GM23338 (cell line): ENCODE data around the gene CFAP92. TPM values are rescaled to one million over a fixed set of nuclear protein-coding genes. Genes with fewer than 3 reads are reported as not detected.

Source experiments
- ATAC-seq: fragments of 200-7000 bp; cut with Tn5 transposase; 3 replicates; pipeline ENCODE4 v1.9.1; 2020
- DNase-seq: peaks from one replicate; pipeline ENCODE4 v3.0.0-alpha.2; 2015; ENCODE audit warnings: low spot score
- H2AFZ ChIP-seq: fragments of 200-600 bp; sonication (generic); 2 replicates; pipeline ENCODE4 v1.8.0; 2016; ENCODE audit warnings: antibody characterized with exemption, mild to moderate bottlenecking, moderate library complexity
- H3F3A ChIP-seq: fragments of 200-600 bp; sonication (generic); replicated peaks from 2 replicates; pipeline ENCODE4 v1.8.0; 2017; ENCODE audit warnings: antibody characterized with exemption, mixed run types, low read depth
- H3K27ac ChIP-seq: fragments of 200-600 bp; sonication (generic); 2 replicates; pipeline ENCODE4 v1.6.1; 2016; ENCODE audit warnings: low read depth
- H3K27me3 ChIP-seq: fragments of 200-600 bp; sonication (generic); 2 replicates; pipeline ENCODE4 v1.8.0; 2016; ENCODE audit warnings: mild to moderate bottlenecking, mixed run types, moderate library complexity; ENCODE audit not compliant: insufficient read depth
- H3K36me3 ChIP-seq: fragments of 200-600 bp; sonication (generic); 2 replicates; pipeline ENCODE4 v1.8.0; 2016; ENCODE audit warnings: mild to moderate bottlenecking; ENCODE audit not compliant: insufficient read depth
- H3K4me1 ChIP-seq: fragments of 200-600 bp; sonication (generic); 2 replicates; pipeline ENCODE4 v1.8.0; 2016; ENCODE audit warnings: mild to moderate bottlenecking, moderate library complexity; ENCODE audit not compliant: insufficient read depth
- H3K4me2 ChIP-seq: fragments of 200-600 bp; sonication (generic); 2 replicates; pipeline ENCODE4 v1.7.1; 2017; ENCODE audit warnings: mixed run types
- H3K4me3 ChIP-seq: fragments of 200-600 bp; sonication (generic); 2 replicates; pipeline ENCODE4 v1.6.1; 2016; ENCODE audit warnings: mixed run types
- H3K79me2 ChIP-seq: fragments of 200-600 bp; sonication (generic); replicated peaks from 2 replicates; pipeline ENCODE4 v1.8.0; 2017; ENCODE audit warnings: mild to moderate bottlenecking; ENCODE audit not compliant: insufficient read depth
- H3K9me2 ChIP-seq: fragments of 200-600 bp; sonication (generic); 2 replicates; pipeline ENCODE4 v1.8.0; 2017; ENCODE audit not compliant: insufficient read depth
- H4K20me1 ChIP-seq: fragments of 200-600 bp; sonication (generic); replicated peaks from 2 replicates; pipeline ENCODE4 v1.8.0; 2017; ENCODE audit warnings: mild to moderate bottlenecking; ENCODE audit not compliant: insufficient read depth
- H3K27ac Mint-ChIP-seq: 2 replicates; pipeline ENCODE4 v1.8.0; 2020; ENCODE audit warnings: inconsistent platforms, mild to moderate bottlenecking, moderate library complexity, mixed read lengths
- H3K27me3 Mint-ChIP-seq: 3 replicates; pipeline ENCODE4 v1.8.0; 2022; ENCODE audit warnings: low read depth, mild to moderate bottlenecking, moderate library complexity, mixed read lengths, inconsistent platforms; ENCODE audit not compliant: insufficient read depth, poor library complexity
- H3K36me3 Mint-ChIP-seq: 3 replicates; pipeline ENCODE4 v1.8.0; 2021; ENCODE audit warnings: low read depth, mild to moderate bottlenecking, inconsistent platforms, moderate library complexity, mixed read lengths
- H3K4me1 Mint-ChIP-seq: 3 replicates; pipeline ENCODE4 v1.8.0; 2020; ENCODE audit warnings: mild to moderate bottlenecking, inconsistent platforms, mixed read lengths
- H3K4me3 Mint-ChIP-seq: 3 replicates; pipeline ENCODE4 v1.8.0; 2021; ENCODE audit warnings: moderate library complexity, mild to moderate bottlenecking, inconsistent platforms, mixed read lengths
- H3K9me3 Mint-ChIP-seq: 3 replicates; pipeline ENCODE4 v1.8.0; 2020; ENCODE audit warnings: moderate library complexity, mild to moderate bottlenecking, inconsistent platforms, mixed read lengths
- CREB1 ChIP-seq: fragments of 250-450 bp; sonication (Bioruptor Pico); IDR thresholded peaks from 2 replicates; pipeline ENCODE4 v1.5.0; 2020; ENCODE audit warnings: low read depth, mild to moderate bottlenecking, moderate library complexity
- ETS1 ChIP-seq: IDR thresholded peaks from 2 replicates; pipeline ENCODE4 v1.6.1; 2016; ENCODE audit warnings: antibody characterized with exemption
- EZH2 ChIP-seq: fragments of 200-600 bp; sonication (generic); IDR thresholded peaks from one replicate; pipeline ENCODE4 v1.8.0; 2017; ENCODE audit warnings: antibody characterized with exemption, mild to moderate bottlenecking, low read depth; ENCODE audit not compliant: unreplicated experiment
- EZH2phosphoT487 ChIP-seq: fragments of 200-600 bp; sonication (generic); IDR thresholded peaks from one replicate; pipeline ENCODE4 v1.8.1; 2018; ENCODE audit warnings: antibody characterized with exemption; ENCODE audit not compliant: unreplicated experiment
- JUNB ChIP-seq: IDR thresholded peaks from one replicate; pipeline ENCODE4 v1.6.1; 2016; ENCODE audit warnings: antibody characterized with exemption; ENCODE audit not compliant: unreplicated experiment
- NANOG ChIP-seq: IDR thresholded peaks from 2 replicates; pipeline ENCODE4 v1.6.1; 2016; ENCODE audit warnings: antibody characterized with exemption, borderline replicate concordance
- POLR2AphosphoS5 ChIP-seq: IDR thresholded peaks from 2 replicates; pipeline ENCODE4 v1.6.1; 2016; ENCODE audit warnings: antibody characterized with exemption, low read depth
- STAT1 ChIP-seq: IDR thresholded peaks from one replicate; pipeline ENCODE4 v1.6.1; 2016; ENCODE audit warnings: antibody characterized with exemption; ENCODE audit not compliant: unreplicated experiment
- ZNF114 ChIP-seq: fragments of 250-450 bp; sonication (Bioruptor Pico); IDR thresholded peaks from 2 replicates; pipeline ENCODE4 v1.5.0; 2020; ENCODE audit warnings: mild to moderate bottlenecking, moderate library complexity
- ZNF331 ChIP-seq: fragments of 250-450 bp; sonication (Bioruptor Pico); IDR thresholded peaks from 2 replicates; pipeline ENCODE4 v1.5.0; 2020; ENCODE audit warnings: low read depth, mild to moderate bottlenecking, moderate library complexity
- polyA plus RNA-seq: library from polyadenylated mRNA; unstranded; fragments of >200 nt; fragmentation: Nextera tagmentation; extraction: Ambion mirVana; gene quantifications from 2 replicates; pipeline ENCODE4 v1.2.1, GENCODE V29; 2016
- total RNA-seq: library from RNA; depleted of rRNA; stranded (reverse); fragments of >200 nt; shearing (Covaris generic); gene quantifications from 2 replicates; pipeline ENCODE4 v1.2.3, GENCODE V29; 2014
- TF ChIP-seq, protein P1 (sequence below): IDR thresholded peaks from one replicate; pipeline ENCODE4 v1.6.1; 2018; ENCODE audit warnings: antibody characterized with exemption; ENCODE audit not compliant: unreplicated experiment
- TF ChIP-seq, protein P2 (sequence below): fragments of 250-450 bp; sonication (Bioruptor Pico); IDR thresholded peaks from 2 replicates; pipeline ENCODE4 v1.5.0; 2020; ENCODE audit warnings: mild to moderate bottlenecking, moderate library complexity
- TF ChIP-seq, protein P3 (sequence below), 2 experiments: fragments of 200-600 bp in 1 of 2; sonication (generic) in 1 of 2; conservative IDR thresholded peaks; 2 replicates each; pipeline versions ENCODE4 v1.5.1 to v1.6.1; 2016 to 2017; ENCODE audit warnings: antibody characterized with exemption in 2 of 2, low read depth in 2 of 2, mild to moderate bottlenecking in 2 of 2, moderate library complexity in 1 of 2

CFAP92 gene
- total and polyA plus RNA-seq, 2 experiments from 2014 or later: 1.6 to 2.3 TPM

- Histone ChIP-seq H3K36me3 (peaks cover 16% of the 10 kb centered on the region), H3K79me2 (no peaks in the 10 kb centered on the region), H3K9me2 (no peaks in the 10 kb centered on the region), H4K20me1 (no peaks in the 10 kb centered on the region; the same call in 1 of the 2 replicates), H3K4me2 (no peak overlapping the region), H2AFZ (no peak overlapping the region), H3K4me1 (no peaks in the 10 kb centered on the region), H3K4me3 (no peak overlapping the region), H3K27me3 (no peaks in the 10 kb centered on the region), H3K27ac (no peak overlapping the region), H3F3A (no peaks in the 10 kb centered on the region)
- Mint-ChIP-seq H3K4me3 (no peak overlapping the region), H3K27me3 (peaks cover 13% of the 10 kb centered on the region), H3K9me3 (peaks cover 75% of the 10 kb centered on the region), H3K4me1 (no peaks in the 10 kb centered on the region), H3K27ac (no peak overlapping the region), H3K36me3 (peaks cover 91% of the 10 kb centered on the region)
- TF ChIP-seq STAT1: no peak
- TF ChIP-seq EZH2: no peak
- TF ChIP-seq, protein P1, sequence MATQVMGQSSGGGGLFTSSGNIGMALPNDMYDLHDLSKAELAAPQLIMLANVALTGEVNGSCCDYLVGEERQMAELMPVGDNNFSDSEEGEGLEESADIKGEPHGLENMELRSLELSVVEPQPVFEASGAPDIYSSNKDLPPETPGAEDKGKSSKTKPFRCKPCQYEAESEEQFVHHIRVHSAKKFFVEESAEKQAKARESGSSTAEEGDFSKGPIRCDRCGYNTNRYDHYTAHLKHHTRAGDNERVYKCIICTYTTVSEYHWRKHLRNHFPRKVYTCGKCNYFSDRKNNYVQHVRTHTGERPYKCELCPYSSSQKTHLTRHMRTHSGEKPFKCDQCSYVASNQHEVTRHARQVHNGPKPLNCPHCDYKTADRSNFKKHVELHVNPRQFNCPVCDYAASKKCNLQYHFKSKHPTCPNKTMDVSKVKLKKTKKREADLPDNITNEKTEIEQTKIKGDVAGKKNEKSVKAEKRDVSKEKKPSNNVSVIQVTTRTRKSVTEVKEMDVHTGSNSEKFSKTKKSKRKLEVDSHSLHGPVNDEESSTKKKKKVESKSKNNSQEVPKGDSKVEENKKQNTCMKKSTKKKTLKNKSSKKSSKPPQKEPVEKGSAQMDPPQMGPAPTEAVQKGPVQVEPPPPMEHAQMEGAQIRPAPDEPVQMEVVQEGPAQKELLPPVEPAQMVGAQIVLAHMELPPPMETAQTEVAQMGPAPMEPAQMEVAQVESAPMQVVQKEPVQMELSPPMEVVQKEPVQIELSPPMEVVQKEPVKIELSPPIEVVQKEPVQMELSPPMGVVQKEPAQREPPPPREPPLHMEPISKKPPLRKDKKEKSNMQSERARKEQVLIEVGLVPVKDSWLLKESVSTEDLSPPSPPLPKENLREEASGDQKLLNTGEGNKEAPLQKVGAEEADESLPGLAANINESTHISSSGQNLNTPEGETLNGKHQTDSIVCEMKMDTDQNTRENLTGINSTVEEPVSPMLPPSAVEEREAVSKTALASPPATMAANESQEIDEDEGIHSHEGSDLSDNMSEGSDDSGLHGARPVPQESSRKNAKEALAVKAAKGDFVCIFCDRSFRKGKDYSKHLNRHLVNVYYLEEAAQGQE: no peak
- TF ChIP-seq ZNF331 (CRISPR knock-in tag): no peak
- no peak for TF ChIP-seq JUNB
- TF ChIP-seq ZNF114: no peak
- no peak for TF ChIP-seq NANOG
- TF ChIP-seq, protein P2, sequence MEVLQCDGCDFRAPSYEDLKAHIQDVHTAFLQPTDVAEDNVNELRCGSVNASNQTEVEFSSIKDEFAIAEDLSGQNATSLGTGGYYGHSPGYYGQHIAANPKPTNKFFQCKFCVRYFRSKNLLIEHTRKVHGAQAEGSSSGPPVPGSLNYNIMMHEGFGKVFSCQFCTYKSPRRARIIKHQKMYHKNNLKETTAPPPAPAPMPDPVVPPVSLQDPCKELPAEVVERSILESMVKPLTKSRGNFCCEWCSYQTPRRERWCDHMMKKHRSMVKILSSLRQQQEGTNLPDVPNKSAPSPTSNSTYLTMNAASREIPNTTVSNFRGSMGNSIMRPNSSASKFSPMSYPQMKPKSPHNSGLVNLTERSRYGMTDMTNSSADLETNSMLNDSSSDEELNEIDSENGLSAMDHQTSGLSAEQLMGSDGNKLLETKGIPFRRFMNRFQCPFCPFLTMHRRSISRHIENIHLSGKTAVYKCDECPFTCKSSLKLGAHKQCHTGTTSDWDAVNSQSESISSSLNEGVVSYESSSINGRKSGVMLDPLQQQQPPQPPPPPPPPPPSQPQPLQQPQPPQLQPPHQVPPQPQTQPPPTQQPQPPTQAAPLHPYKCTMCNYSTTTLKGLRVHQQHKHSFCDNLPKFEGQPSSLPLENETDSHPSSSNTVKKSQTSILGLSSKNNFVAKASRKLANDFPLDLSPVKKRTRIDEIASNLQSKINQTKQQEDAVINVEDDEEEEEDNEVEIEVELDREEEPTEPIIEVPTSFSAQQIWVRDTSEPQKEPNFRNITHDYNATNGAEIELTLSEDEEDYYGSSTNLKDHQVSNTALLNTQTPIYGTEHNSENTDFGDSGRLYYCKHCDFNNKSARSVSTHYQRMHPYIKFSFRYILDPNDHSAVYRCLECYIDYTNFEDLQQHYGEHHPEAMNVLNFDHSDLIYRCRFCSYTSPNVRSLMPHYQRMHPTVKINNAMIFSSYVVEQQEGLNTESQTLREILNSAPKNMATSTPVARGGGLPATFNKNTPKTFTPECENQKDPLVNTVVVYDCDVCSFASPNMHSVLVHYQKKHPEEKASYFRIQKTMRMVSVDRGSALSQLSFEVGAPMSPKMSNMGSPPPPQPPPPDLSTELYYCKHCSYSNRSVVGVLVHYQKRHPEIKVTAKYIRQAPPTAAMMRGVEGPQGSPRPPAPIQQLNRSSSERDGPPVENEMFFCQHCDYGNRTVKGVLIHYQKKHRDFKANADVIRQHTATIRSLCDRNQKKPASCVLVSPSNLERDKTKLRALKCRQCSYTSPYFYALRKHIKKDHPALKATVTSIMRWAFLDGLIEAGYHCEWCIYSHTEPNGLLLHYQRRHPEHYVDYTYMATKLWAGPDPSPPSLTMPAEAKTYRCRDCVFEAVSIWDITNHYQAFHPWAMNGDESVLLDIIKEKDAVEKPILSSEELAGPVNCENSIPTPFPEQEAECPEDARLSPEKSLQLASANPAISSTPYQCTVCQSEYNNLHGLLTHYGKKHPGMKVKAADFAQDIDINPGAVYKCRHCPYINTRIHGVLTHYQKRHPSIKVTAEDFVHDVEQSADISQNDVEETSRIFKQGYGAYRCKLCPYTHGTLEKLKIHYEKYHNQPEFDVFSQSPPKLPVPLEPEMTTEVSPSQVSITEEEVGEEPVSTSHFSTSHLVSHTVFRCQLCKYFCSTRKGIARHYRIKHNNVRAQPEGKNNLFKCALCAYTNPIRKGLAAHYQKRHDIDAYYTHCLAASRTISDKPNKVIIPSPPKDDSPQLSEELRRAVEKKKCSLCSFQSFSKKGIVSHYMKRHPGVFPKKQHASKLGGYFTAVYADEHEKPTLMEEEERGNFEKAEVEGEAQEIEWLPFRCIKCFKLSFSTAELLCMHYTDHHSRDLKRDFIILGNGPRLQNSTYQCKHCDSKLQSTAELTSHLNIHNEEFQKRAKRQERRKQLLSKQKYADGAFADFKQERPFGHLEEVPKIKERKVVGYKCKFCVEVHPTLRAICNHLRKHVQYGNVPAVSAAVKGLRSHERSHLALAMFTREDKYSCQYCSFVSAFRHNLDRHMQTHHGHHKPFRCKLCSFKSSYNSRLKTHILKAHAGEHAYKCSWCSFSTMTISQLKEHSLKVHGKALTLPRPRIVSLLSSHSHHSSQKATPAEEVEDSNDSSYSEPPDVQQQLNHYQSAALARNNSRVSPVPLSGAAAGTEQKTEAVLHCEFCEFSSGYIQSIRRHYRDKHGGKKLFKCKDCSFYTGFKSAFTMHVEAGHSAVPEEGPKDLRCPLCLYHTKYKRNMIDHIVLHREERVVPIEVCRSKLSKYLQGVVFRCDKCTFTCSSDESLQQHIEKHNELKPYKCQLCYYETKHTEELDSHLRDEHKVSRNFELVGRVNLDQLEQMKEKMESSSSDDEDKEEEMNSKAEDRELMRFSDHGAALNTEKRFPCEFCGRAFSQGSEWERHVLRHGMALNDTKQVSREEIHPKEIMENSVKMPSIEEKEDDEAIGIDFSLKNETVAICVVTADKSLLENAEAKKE (CRISPR knock-in tag): no peak
- no peak for TF ChIP-seq EZH2phosphoT487
- TF ChIP-seq, protein P3, sequence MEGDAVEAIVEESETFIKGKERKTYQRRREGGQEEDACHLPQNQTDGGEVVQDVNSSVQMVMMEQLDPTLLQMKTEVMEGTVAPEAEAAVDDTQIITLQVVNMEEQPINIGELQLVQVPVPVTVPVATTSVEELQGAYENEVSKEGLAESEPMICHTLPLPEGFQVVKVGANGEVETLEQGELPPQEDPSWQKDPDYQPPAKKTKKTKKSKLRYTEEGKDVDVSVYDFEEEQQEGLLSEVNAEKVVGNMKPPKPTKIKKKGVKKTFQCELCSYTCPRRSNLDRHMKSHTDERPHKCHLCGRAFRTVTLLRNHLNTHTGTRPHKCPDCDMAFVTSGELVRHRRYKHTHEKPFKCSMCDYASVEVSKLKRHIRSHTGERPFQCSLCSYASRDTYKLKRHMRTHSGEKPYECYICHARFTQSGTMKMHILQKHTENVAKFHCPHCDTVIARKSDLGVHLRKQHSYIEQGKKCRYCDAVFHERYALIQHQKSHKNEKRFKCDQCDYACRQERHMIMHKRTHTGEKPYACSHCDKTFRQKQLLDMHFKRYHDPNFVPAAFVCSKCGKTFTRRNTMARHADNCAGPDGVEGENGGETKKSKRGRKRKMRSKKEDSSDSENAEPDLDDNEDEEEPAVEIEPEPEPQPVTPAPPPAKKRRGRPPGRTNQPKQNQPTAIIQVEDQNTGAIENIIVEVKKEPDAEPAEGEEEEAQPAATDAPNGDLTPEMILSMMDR (conservative IDR thresholded peaks at IDR 0.05; ENCODE audit: low read depth in 2 of 2): no peak
- TF ChIP-seq POLR2AphosphoS5: no peak
- TF ChIP-seq CREB1 (CRISPR knock-in tag): no peak
- TF ChIP-seq ETS1: no peak
- no peak for DNase-seq
- no peak for ATAC-seq
These were observed 73.9 kb downstream of the CFAP92 start for GRCh38 chr3:128919988-128920387.
